ENCODE measurements around the gene C17orf113. TPM values are rescaled to one million over a fixed set of nuclear protein-coding genes. Genes with fewer than 3 reads are reported as not detected.

Gene C17orf113
- total RNA-seq, 1 donor from 2014 or later, result 0.21 TPM

GRCh38 chr17:42087042-42087701 lies 36.8 kb upstream of the C17orf113 start:
- no peak for DNase-seq (ENCODE audit: low spot score in 2 of 2)
- H3K4me3 ChIP-seq, result no peak overlapping the region
- H3K27me3 ChIP-seq, result no peaks in the 10 kb centered on the region
- H3K9me3 ChIP-seq, result no peaks in the 10 kb centered on the region
- intact Hi-C loops (cut with DNase I), result no loop called here
- H3K27ac ChIP-seq, result no peak overlapping the region
- no peaks in the 10 kb centered on the region for H3K36me3 ChIP-seq
- H3K4me1 ChIP-seq, result no peaks in the 10 kb centered on the region
- TF ChIP-seq, protein P1, sequence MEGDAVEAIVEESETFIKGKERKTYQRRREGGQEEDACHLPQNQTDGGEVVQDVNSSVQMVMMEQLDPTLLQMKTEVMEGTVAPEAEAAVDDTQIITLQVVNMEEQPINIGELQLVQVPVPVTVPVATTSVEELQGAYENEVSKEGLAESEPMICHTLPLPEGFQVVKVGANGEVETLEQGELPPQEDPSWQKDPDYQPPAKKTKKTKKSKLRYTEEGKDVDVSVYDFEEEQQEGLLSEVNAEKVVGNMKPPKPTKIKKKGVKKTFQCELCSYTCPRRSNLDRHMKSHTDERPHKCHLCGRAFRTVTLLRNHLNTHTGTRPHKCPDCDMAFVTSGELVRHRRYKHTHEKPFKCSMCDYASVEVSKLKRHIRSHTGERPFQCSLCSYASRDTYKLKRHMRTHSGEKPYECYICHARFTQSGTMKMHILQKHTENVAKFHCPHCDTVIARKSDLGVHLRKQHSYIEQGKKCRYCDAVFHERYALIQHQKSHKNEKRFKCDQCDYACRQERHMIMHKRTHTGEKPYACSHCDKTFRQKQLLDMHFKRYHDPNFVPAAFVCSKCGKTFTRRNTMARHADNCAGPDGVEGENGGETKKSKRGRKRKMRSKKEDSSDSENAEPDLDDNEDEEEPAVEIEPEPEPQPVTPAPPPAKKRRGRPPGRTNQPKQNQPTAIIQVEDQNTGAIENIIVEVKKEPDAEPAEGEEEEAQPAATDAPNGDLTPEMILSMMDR (IDR thresholded peaks at IDR 0.05), result no peak

- TF ChIP-seq, protein P1 (IDR thresholded peaks at IDR 0.05), result no peak
- H3K4me3 ChIP-seq, result no peak overlapping the region
- intact Hi-C loops (cut with DNase I), result no loop called here
- H3K9me3 ChIP-seq, result no peaks in the 10 kb centered on the region
- H3K36me3 ChIP-seq, result no peaks in the 10 kb centered on the region
- no peaks in the 10 kb centered on the region for H3K27me3 ChIP-seq
- DNase-seq (ENCODE audit: low spot score in 2 of 2), result no peak
- H3K27ac ChIP-seq, result no peak overlapping the region
- no peaks in the 10 kb centered on the region for H3K4me1 ChIP-seq
Observed at GRCh38 chr17:42081516-42082129, 31.2 kb upstream of the C17orf113 start.

DNA sequence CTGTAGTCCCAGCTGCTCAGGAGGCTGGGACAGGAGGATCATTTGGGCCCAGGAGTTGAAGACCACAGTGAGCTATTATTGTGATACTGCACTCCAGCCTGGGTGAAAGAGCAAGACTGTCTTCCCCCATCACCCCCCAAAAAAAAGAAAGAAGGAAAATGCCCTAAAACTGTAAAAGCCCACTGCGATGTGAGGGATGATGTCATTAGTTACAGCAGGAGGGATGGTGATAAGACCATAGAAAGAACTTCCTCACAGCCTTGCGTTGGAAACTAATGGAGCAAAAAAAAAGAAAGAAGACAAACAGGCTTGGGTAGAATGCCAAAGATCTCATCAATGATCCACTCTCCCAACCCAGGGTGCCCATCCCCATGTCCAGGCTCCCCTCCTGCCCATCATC lies 29.1 kb upstream of the C17orf113 start:
- no peak for DNase-seq (ENCODE audit: low spot score in 2 of 2)

GRCh38 chr17:42078396-42079043 lies 28.1 kb upstream of the C17orf113 start:
- Histone ChIP-seq H3K4me1 (no peaks in the 10 kb centered on the region), H3K4me3 (no peak overlapping the region), H3K27ac (no peak overlapping the region), H3K9me3 (no peaks in the 10 kb centered on the region), H3K27me3 (no peaks in the 10 kb centered on the region), H3K36me3 (no peaks in the 10 kb centered on the region)
- intact Hi-C loops (cut with DNase I), result no loop called here
- DNase-seq (ENCODE audit: low spot score in 2 of 2), result no peak
- TF ChIP-seq, protein P1 (IDR thresholded peaks at IDR 0.05), result no peak

More for the DNA sequence above, 29.1 kb upstream of the C17orf113 start:
- Histone ChIP-seq H3K9me3 (no peaks in the 10 kb centered on the region), H3K27ac (no peak overlapping the region), H3K36me3 (no peaks in the 10 kb centered on the region), H3K27me3 (no peaks in the 10 kb centered on the region), H3K4me1 (no peaks in the 10 kb centered on the region), H3K4me3 (no peak overlapping the region)
- TF ChIP-seq, protein P1 (IDR thresholded peaks at IDR 0.05), result no peak
- intact Hi-C loops (cut with DNase I), result no loop called here

DNA sequence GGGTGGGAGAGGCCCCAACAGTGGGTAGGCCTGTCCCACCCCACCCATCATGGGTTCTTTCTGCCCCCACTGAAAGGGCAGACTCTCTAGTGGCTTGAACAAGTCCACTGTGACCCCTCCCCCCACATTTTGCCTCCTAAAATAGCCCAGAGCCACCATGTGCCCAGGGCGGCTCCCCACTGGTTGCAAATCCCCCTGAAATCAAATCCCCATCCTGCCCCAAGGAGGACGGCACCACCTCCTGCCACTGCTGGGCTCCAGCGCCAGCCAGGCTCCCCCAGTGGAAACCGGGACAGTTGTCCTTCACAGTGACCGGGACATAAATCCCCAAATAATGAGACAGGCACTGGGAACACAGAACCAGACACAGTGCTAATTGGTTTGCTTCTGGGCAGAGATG lies 27.4 kb upstream of the C17orf113 start:
- Histone ChIP-seq H3K36me3 (no peaks in the 10 kb centered on the region), H3K9me3 (no peaks in the 10 kb centered on the region), H3K4me1 (no peaks in the 10 kb centered on the region), H3K4me3 (no peak overlapping the region), H3K27ac (no peak overlapping the region), H3K27me3 (no peaks in the 10 kb centered on the region)
- DNase-seq (ENCODE audit: low spot score in 2 of 2), result no peak
- intact Hi-C loops (cut with DNase I), result no loop called here
- TF ChIP-seq, protein P1 (IDR thresholded peaks at IDR 0.05), result no peak

Measured in ascending aorta (tissue), 2 donors.